ENCODE results near the gene WNT4.

WNT4 gene

GRCh38 chr1:22133931-22134324, 9.0 kb downstream of the WNT4 start:
- peaks cover 2% of the 10 kb centered on the region for H3K4me1 ChIP-seq (ENCODE audit: insufficient read depth, low read length, severe bottlenecking)

DNA sequence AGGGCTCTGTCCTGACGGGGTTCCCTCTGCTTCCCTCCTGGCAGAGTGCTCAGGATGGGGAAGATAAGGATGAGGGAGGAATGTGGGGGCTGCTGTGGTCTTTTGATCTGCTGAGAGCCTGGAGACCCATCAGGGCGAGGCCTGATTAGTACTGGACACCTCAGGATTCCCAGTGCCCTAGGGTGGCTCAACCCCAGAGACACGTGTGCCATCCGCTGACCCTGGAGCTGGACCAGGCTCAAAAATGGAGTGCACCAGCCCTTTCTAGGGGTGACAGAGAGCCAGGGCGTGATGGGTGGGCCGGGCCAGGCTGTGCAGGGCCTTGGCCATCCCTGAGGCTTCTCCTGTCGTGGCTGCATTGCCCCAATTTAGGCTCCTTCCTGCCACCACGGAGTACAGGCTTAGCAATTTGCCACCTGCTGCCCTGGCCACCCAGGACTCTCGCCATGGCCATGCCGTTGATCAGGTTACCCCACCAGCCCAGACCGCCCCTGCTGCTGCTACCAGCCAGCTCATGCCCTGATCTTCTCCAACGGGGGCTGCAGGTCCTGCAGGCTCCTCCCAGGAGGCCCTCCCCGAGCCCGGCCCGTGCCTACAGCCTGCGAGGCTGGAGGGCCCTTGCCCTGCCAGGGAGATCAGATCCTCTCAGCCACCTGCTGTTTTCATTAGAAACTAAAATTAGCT, 9.5 kb downstream of the WNT4 start:
- Histone ChIP-seq H3K36me3 (ENCODE audit: insufficient read depth, low read length) (no peaks in the 10 kb centered on the region), H3K27ac (ENCODE audit: low read depth, low read length, poor library complexity, severe bottlenecking) (no peak overlapping the region), H3K9me2 (ENCODE audit: low read depth, low read length) (no peaks in the 10 kb centered on the region), H3K4me2 (ENCODE audit: low read length) (no peak overlapping the region), H4K20me1 (ENCODE audit: insufficient read depth, low read length) (no peaks in the 10 kb centered on the region), H3K4me3 (ENCODE audit: low read depth, low read length, poor library complexity, severe bottlenecking) (no peak overlapping the region), H3K9me3 (ENCODE audit: low read length) (no peaks in the 10 kb centered on the region), H2AFZ (ENCODE audit: low read length) (no peak overlapping the region), H3F3A (ENCODE audit: insufficient read depth, low read length) (no peaks in the 10 kb centered on the region), H3K79me2 (ENCODE audit: insufficient read depth, low read length) (no peaks in the 10 kb centered on the region), H3K27me3 (ENCODE audit: insufficient read depth, low read length) (peaks cover 3% of the 10 kb centered on the region; the same call in 1 of the 2 replicates), H3K9ac (ENCODE audit: low read length) (no peak overlapping the region), H3K4me1 (ENCODE audit: insufficient read depth, low read length, severe bottlenecking) (no peaks in the 10 kb centered on the region)
- TF ChIP-seq EZH2 (IDR thresholded peaks at IDR 0.05; ENCODE audit: borderline replicate concordance, low read length) = no peak

More at GRCh38 chr1:22133931-22134324, 9.0 kb downstream of the WNT4 start:
- Histone ChIP-seq H4K20me1 (ENCODE audit: insufficient read depth, low read length) (no peaks in the 10 kb centered on the region), H3K9ac (ENCODE audit: low read length) (no peak overlapping the region), H3K79me2 (ENCODE audit: insufficient read depth, low read length) (no peaks in the 10 kb centered on the region), H3K27ac (ENCODE audit: low read depth, low read length, poor library complexity, severe bottlenecking) (no peak overlapping the region), H2AFZ (ENCODE audit: low read length) (no peak overlapping the region), H3K36me3 (ENCODE audit: insufficient read depth, low read length) (no peaks in the 10 kb centered on the region), H3K4me3 (ENCODE audit: low read depth, low read length, poor library complexity, severe bottlenecking) (no peak overlapping the region), H3F3A (ENCODE audit: insufficient read depth, low read length) (no peaks in the 10 kb centered on the region), H3K27me3 (ENCODE audit: insufficient read depth, low read length) (peaks cover 3% of the 10 kb centered on the region; the same call in 1 of the 2 replicates), H3K4me2 (ENCODE audit: low read length) (no peak overlapping the region), H3K9me3 (ENCODE audit: low read length) (no peaks in the 10 kb centered on the region), H3K9me2 (ENCODE audit: low read depth, low read length) (no peaks in the 10 kb centered on the region)
- TF ChIP-seq, protein P1, sequence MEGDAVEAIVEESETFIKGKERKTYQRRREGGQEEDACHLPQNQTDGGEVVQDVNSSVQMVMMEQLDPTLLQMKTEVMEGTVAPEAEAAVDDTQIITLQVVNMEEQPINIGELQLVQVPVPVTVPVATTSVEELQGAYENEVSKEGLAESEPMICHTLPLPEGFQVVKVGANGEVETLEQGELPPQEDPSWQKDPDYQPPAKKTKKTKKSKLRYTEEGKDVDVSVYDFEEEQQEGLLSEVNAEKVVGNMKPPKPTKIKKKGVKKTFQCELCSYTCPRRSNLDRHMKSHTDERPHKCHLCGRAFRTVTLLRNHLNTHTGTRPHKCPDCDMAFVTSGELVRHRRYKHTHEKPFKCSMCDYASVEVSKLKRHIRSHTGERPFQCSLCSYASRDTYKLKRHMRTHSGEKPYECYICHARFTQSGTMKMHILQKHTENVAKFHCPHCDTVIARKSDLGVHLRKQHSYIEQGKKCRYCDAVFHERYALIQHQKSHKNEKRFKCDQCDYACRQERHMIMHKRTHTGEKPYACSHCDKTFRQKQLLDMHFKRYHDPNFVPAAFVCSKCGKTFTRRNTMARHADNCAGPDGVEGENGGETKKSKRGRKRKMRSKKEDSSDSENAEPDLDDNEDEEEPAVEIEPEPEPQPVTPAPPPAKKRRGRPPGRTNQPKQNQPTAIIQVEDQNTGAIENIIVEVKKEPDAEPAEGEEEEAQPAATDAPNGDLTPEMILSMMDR (IDR thresholded peaks at IDR 0.05; ENCODE audit: low read length) = no peak
- no peak for TF ChIP-seq EZH2 (IDR thresholded peaks at IDR 0.05; ENCODE audit: borderline replicate concordance, low read length)

GRCh38 chr1:22132517-22133235, 10.2 kb downstream of the WNT4 start:
- Histone ChIP-seq H3K27me3 (ENCODE audit: insufficient read depth, low read length) (peaks cover 8% of the 10 kb centered on the region; the same call in 1 of the 2 replicates), H3K79me2 (ENCODE audit: insufficient read depth, low read length) (no peaks in the 10 kb centered on the region), H3K27ac (ENCODE audit: low read depth, low read length, poor library complexity, severe bottlenecking) (no peak overlapping the region), H3K36me3 (ENCODE audit: insufficient read depth, low read length) (no peaks in the 10 kb centered on the region), H4K20me1 (ENCODE audit: insufficient read depth, low read length) (no peaks in the 10 kb centered on the region), H3K9me2 (ENCODE audit: low read depth, low read length) (no peaks in the 10 kb centered on the region), H3F3A (ENCODE audit: insufficient read depth, low read length) (no peaks in the 10 kb centered on the region), H3K9ac (ENCODE audit: low read length) (no peak overlapping the region), H3K4me1 (ENCODE audit: insufficient read depth, low read length, severe bottlenecking) (no peaks in the 10 kb centered on the region), H3K9me3 (ENCODE audit: low read length) (no peaks in the 10 kb centered on the region), H3K4me2 (ENCODE audit: low read length) (no peak overlapping the region), H2AFZ (ENCODE audit: low read length) (no peak overlapping the region), H3K4me3 (ENCODE audit: low read depth, low read length, poor library complexity, severe bottlenecking) (no peak overlapping the region)
- TF ChIP-seq, protein P1 (IDR thresholded peaks at IDR 0.05; ENCODE audit: low read length) = no peak
- no peak for TF ChIP-seq EZH2 (IDR thresholded peaks at IDR 0.05; ENCODE audit: borderline replicate concordance, low read length)

All from OCI-LY1 (cell line).